GM12878 (cell line): Measurements from ENCODE around the gene SMAD5.

Experiments
- ATF3 ChIP-seq: IDR thresholded peaks from 2 replicates; pipeline ENCODE4 v1.6.1; 2011; ENCODE audit warnings: low read depth, mild to moderate bottlenecking, low read length, moderate library complexity, borderline replicate concordance; ENCODE audit errors: extremely low read depth
- BHLHE40 ChIP-seq, 2 experiments: fragments of 450-650 bp in 1 of 2; IDR thresholded peaks; 2 replicates each; pipeline ENCODE4 v1.6.1; 2011 to 2017; ENCODE audit warnings: low read depth in 2 of 2, borderline replicate concordance in 1 of 2, improper control_type of control experiment in 1 of 2, low read length in 1 of 2, mild to moderate bottlenecking in 1 of 2
- CEBPB ChIP-seq, 2 experiments: fragments of 150-350 bp in 1 of 2; IDR thresholded peaks; 2 replicates each; pipeline ENCODE4 v1.6.1; 2012 to 2014; ENCODE audit warnings: low read depth in 2 of 2, low read length in 2 of 2, borderline replicate concordance in 1 of 2, inconsistent platforms in 1 of 2
- CTCF ChIP-seq, 3 experiments: IDR thresholded peaks in 2 of 3; conservative IDR thresholded peaks in 1 of 3; 2 replicates each; pipeline ENCODE4 v1.5.1; 2011; ENCODE audit warnings: low read depth in 3 of 3, low read length in 3 of 3, mild to moderate bottlenecking in 3 of 3, control low read depth in 2 of 3, moderate library complexity in 2 of 3, inconsistent platforms in 1 of 3, mixed read lengths in 1 of 3; ENCODE audit not compliant: control insufficient read depth in 2 of 3, insufficient read depth in 1 of 3; ENCODE audit errors: extremely low read depth in 1 of 3
- ESRRA ChIP-seq: IDR thresholded peaks from 2 replicates; pipeline ENCODE4 v1.6.1; 2012; ENCODE audit warnings: mild to moderate bottlenecking, low read length, improper control_type of control experiment
- FOXM1 ChIP-seq: IDR thresholded peaks from 2 replicates; pipeline ENCODE4 v1.6.1; 2012; ENCODE audit warnings: low read depth, mild to moderate bottlenecking, inconsistent platforms, low read length, moderate library complexity
- POLR2A ChIP-seq: IDR thresholded peaks from 2 replicates; pipeline ENCODE4 v1.6.1; 2011; ENCODE audit warnings: low read depth, mild to moderate bottlenecking, low read length
- RAD21 ChIP-seq: IDR thresholded peaks from 2 replicates; pipeline ENCODE4 v1.6.1; 2011; ENCODE audit warnings: mild to moderate bottlenecking, low read depth, low read length, moderate library complexity; ENCODE audit not compliant: insufficient read depth
- RBBP5 ChIP-seq: fragments of 200-600 bp; sonication (generic); conservative IDR thresholded peaks from 2 replicates; pipeline ENCODE4 v1.6.1; 2016
- SMAD5 ChIP-seq: IDR thresholded peaks from 2 replicates; pipeline ENCODE4 v1.6.1; 2016; ENCODE audit warnings: antibody characterized with exemption, low read depth
- TAF1 ChIP-seq: IDR thresholded peaks from 2 replicates; pipeline ENCODE4 v1.6.1; 2011; ENCODE audit warnings: mild to moderate bottlenecking, low read depth, low read length, borderline replicate concordance
- ZBTB11 ChIP-seq: fragments of 450-650 bp; formaldehyde crosslinking; IDR thresholded peaks from 2 replicates; pipeline ENCODE4 v1.5.0; 2022; ENCODE audit warnings: mild to moderate bottlenecking, missing genetic modification characterization
- ZNF384 ChIP-seq: IDR thresholded peaks from 2 replicates; pipeline ENCODE4 v1.6.1; 2012; ENCODE audit warnings: low read depth, mild to moderate bottlenecking, low read length, improper control_type of control experiment, borderline replicate concordance
- TF ChIP-seq, protein P1 (sequence below): fragments of 450-650 bp; IDR thresholded peaks from 2 replicates; pipeline ENCODE4 v1.6.1; 2017; ENCODE audit warnings: mild to moderate bottlenecking, moderate library complexity

GRCh38 chr5:136199408-136199807, 66.8 kb downstream of the SMAD5 start:
- TF ChIP-seq RBBP5: no peak
- TF ChIP-seq ESRRA: no peak
- TF ChIP-seq POLR2A: no peak
- TF ChIP-seq FOXM1: no peak
- no peak for TF ChIP-seq CTCF (IDR thresholded peaks at IDR 0.05 in 2 of 3, conservative IDR thresholded peaks at IDR 0.05 in 1 of 3; ENCODE audit: control insufficient read depth in 2 of 3, extremely low read depth in 1 of 3, insufficient read depth in 1 of 3, low read depth in 3 of 3, low read length in 3 of 3)
- no peak for TF ChIP-seq RAD21
- no peak for TF ChIP-seq CEBPB (IDR thresholded peaks at IDR 0.05; ENCODE audit: borderline replicate concordance in 1 of 2, low read depth in 2 of 2, low read length in 2 of 2)
- TF ChIP-seq ZNF384: no peak
- TF ChIP-seq, protein P1, sequence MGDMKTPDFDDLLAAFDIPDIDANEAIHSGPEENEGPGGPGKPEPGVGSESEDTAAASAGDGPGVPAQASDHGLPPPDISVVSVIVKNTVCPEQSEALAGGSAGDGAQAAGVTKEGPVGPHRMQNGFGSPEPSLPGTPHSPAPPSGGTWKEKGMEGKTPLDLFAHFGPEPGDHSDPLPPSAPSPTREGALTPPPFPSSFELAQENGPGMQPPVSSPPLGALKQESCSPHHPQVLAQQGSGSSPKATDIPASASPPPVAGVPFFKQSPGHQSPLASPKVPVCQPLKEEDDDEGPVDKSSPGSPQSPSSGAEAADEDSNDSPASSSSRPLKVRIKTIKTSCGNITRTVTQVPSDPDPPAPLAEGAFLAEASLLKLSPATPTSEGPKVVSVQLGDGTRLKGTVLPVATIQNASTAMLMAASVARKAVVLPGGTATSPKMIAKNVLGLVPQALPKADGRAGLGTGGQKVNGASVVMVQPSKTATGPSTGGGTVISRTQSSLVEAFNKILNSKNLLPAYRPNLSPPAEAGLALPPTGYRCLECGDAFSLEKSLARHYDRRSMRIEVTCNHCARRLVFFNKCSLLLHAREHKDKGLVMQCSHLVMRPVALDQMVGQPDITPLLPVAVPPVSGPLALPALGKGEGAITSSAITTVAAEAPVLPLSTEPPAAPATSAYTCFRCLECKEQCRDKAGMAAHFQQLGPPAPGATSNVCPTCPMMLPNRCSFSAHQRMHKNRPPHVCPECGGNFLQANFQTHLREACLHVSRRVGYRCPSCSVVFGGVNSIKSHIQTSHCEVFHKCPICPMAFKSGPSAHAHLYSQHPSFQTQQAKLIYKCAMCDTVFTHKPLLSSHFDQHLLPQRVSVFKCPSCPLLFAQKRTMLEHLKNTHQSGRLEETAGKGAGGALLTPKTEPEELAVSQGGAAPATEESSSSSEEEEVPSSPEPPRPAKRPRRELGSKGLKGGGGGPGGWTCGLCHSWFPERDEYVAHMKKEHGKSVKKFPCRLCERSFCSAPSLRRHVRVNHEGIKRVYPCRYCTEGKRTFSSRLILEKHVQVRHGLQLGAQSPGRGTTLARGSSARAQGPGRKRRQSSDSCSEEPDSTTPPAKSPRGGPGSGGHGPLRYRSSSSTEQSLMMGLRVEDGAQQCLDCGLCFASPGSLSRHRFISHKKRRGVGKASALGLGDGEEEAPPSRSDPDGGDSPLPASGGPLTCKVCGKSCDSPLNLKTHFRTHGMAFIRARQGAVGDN: no peak
- TF ChIP-seq BHLHE40 (IDR thresholded peaks at IDR 0.05; ENCODE audit: borderline replicate concordance in 1 of 2, low read depth in 2 of 2, low read length in 1 of 2): no peak
- TF ChIP-seq ZBTB11 (CRISPR knock-in tag): no peak
- TF ChIP-seq SMAD5: no peak
- no peak for TF ChIP-seq TAF1
- TF ChIP-seq ATF3: no peak
